Measurements from ENCODE around the gene ZSCAN1. TPM values are rescaled to one million over a fixed set of nuclear protein-coding genes. Genes with fewer than 3 reads are reported as not detected.

Gene ZSCAN1
- total RNA-seq, 4 donors from 2014 or later: not detected

- Histone ChIP-seq H3K36me3 (no peaks in the 10 kb centered on the region), H3K27ac (no peak overlapping the region), H3K4me3 (no peak overlapping the region), H3K9me3 (peaks cover 0 to 30% (median 11%) of the 10 kb centered on the region in 4 donors), H3K27me3 (no peaks in the 10 kb centered on the region), H3K4me1 (no peaks in the 10 kb centered on the region)
- no peak for DNase-seq
- TF ChIP-seq, protein P1, sequence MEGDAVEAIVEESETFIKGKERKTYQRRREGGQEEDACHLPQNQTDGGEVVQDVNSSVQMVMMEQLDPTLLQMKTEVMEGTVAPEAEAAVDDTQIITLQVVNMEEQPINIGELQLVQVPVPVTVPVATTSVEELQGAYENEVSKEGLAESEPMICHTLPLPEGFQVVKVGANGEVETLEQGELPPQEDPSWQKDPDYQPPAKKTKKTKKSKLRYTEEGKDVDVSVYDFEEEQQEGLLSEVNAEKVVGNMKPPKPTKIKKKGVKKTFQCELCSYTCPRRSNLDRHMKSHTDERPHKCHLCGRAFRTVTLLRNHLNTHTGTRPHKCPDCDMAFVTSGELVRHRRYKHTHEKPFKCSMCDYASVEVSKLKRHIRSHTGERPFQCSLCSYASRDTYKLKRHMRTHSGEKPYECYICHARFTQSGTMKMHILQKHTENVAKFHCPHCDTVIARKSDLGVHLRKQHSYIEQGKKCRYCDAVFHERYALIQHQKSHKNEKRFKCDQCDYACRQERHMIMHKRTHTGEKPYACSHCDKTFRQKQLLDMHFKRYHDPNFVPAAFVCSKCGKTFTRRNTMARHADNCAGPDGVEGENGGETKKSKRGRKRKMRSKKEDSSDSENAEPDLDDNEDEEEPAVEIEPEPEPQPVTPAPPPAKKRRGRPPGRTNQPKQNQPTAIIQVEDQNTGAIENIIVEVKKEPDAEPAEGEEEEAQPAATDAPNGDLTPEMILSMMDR (IDR thresholded peaks at IDR 0.05): no peak
- TF ChIP-seq POLR2A (IDR thresholded peaks at IDR 0.05): no peak
Measured at GRCh38 chr19:58056861-58057260, 23.0 kb downstream of the ZSCAN1 start.

DNA sequence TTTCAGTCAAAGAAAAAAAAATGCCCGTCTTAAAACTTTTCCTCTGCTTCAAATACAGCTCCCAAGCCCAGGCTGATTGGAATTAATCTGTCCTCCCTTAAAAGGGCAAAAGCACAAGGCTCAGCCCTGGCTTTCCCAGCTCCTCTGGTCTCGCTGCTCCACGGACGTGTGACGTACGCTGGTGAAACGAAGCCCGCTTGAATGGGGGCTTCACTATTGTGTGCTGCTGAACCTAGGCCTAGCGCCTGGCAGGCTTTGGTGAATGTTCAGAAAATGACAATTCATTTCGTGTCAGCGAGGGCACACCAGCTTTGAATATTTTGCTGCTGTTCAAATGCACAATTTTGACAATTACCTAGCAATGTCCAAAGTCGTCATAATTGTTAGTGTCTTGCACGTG is 24.6 kb downstream of the ZSCAN1 start:
- no peak for DNase-seq
- no peaks in the 10 kb centered on the region for H3K4me1 ChIP-seq
- peak overlapping the region in 3 of 4 donors; percentile 78 to 88 (median 88) for H3K27ac ChIP-seq
- H3K4me3 ChIP-seq: peak overlapping the region in 2 of 4 donors; percentile 58 to 65
- H3K9me3 ChIP-seq: peaks cover 0 to 31% (median 11%) of the 10 kb centered on the region in 4 donors
- no peak for TF ChIP-seq POLR2A (IDR thresholded peaks at IDR 0.05)
- TF ChIP-seq, protein P1 (IDR thresholded peaks at IDR 0.05): no peak
- no peaks in the 10 kb centered on the region for H3K27me3 ChIP-seq
- H3K36me3 ChIP-seq: peaks cover 0 to 3% (median 0%) of the 10 kb centered on the region in 3 donors

DNA sequence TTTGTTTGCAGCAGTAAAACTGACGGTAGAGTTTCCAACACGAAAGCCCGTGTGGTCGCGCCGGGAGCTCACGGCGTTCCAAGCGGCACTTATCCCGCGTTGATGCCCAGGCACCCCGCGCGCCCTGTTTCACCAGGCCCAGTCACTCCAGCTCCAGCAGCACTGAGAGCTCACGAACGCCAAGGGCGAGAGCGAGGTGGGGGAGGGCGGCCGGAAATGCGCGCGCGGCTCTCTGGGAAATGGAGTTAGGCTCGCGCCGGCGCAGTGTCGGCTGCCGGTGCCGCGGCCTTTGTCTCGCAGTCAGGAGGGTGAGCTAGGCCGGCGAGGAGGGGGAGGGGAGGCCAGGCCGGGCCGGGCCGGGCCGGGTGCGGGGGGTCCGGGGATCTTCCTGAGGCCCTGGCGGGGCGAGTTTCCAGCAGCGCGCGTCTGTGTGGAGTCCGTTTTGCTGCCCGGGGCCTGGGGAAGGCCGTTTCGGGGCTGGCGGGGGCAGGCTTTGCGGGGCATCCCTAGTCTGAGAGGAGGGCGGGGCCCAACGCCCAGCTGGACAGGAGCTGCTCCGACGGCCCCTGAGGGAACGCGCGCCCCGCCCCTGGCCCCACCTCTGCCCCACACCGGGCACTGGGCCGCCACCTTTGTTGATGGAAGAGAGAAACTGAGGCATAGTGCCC is 25.3 kb downstream of the ZSCAN1 start, which contains the start of gene ZNF135:
Gene ZNF135 (plus strand): TSS at position 280 of the 668 bp plus-strand sequence. CDS start 721 bp downstream, outside the sequence.
- Histone ChIP-seq H3K27me3 (no peaks in the 10 kb centered on the region), H3K27ac (peak within 1 kb of the TSS; percentile 75 to 88 (median 83)), H3K4me3 (peak within 1 kb of the TSS; percentile 49 to 65 (median 55)), H3K9me3 (peaks cover 0 to 33% (median 11%) of the 10 kb centered on the region in 4 donors), H3K4me1 (no peaks in the 10 kb centered on the region), H3K36me3 (peaks cover 0 to 9% (median 0%) of the 10 kb centered on the region in 3 donors)
- TF ChIP-seq, protein P1 (IDR thresholded peaks at IDR 0.05): no peak
- no peak for TF ChIP-seq POLR2A (IDR thresholded peaks at IDR 0.05)
- peak; percentile 46 to 83 (median 82) for DNase-seq

GRCh38 chr19:58059671-58060078 is 25.9 kb downstream of the ZSCAN1 start:
- peaks cover 0 to 36% (median 11%) of the 10 kb centered on the region in 4 donors for H3K9me3 ChIP-seq
- H3K4me3 ChIP-seq: peak overlapping the region; percentile 49 to 65 (median 55)
- DNase-seq: no peak

GRCh38 chr19:58060231-58060630 is 26.4 kb downstream of the ZSCAN1 start:
- no peak for DNase-seq
- TF ChIP-seq POLR2A (IDR thresholded peaks at IDR 0.05): no peak
- TF ChIP-seq, protein P1 (IDR thresholded peaks at IDR 0.05): no peak
- Histone ChIP-seq H3K27me3 (no peaks in the 10 kb centered on the region), H3K36me3 (peaks cover 0 to 9% (median 0%) of the 10 kb centered on the region in 3 donors), H3K4me3 (peak overlapping the region in 1 of 4 donors; percentile 65), H3K9me3 (peaks cover 0 to 37% (median 11%) of the 10 kb centered on the region in 4 donors), H3K27ac (no peak overlapping the region), H3K4me1 (no peaks in the 10 kb centered on the region)

More at GRCh38 chr19:58059671-58060078, 25.9 kb downstream of the ZSCAN1 start:
- no peaks in the 10 kb centered on the region for H3K27me3 ChIP-seq
- peaks cover 0 to 9% (median 0%) of the 10 kb centered on the region in 3 donors for H3K36me3 ChIP-seq
- peak overlapping the region; percentile 75 to 88 (median 83) for H3K27ac ChIP-seq
- TF ChIP-seq, protein P1 (IDR thresholded peaks at IDR 0.05): no peak
- no peak for TF ChIP-seq POLR2A (IDR thresholded peaks at IDR 0.05)
- H3K4me1 ChIP-seq: no peaks in the 10 kb centered on the region
